ENCODE results near the gene RNF187.

DNA sequence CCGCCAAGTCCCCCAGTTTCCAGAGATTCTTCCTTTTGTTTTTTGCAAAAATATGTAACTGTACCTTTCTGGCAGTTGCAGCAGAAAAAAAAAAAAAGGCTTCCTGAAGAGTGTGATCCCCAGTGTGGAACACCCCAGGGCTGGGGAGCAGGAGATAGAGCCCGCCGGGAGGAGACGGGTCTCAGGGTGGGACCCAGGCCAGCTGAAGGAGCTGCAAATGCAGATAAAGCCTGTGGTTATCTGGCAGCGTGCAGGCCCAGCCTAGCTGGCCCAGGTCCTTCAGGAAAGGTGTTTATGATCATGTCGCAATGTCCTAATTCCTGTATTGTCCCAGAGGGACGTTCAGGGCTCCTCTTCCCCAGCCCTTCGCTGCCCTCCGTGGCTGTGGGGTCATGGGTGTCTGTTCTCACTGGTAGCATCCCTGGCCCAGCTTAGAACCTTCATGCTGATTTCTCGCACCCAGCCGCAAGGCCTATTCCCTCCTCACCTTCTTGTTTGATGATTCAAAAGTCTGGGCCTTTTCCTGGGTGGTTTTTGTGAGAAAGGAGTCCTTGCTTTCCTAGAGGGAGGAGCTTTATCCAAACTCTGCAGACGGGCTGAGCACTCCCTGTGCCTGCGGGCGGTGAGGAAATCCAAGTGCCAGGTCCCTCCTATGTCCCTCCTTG lies 26.2 kb downstream of the RNF187 start:
- no peak for TF ChIP-seq GATA3 (IDR thresholded peaks at IDR 0.05; ENCODE audit: low read depth, low read length)
- TF ChIP-seq GATA2 (IDR thresholded peaks at IDR 0.05; ENCODE audit: low read depth, low read length) = no peak

Measured in SH-SY5Y (cell line).